ENCODE results near the gene SLC5A4.
"Not testable (repeated sequence)": the region's sequence is repeated elsewhere in the genome, so short reads cannot be mapped to it uniquely, and the experiment has no call there.

SLC5A4 gene

GRCh38 chr22:32199341-32199740, 55.8 kb downstream of the SLC5A4 start:
- TF ChIP-seq, protein P1, sequence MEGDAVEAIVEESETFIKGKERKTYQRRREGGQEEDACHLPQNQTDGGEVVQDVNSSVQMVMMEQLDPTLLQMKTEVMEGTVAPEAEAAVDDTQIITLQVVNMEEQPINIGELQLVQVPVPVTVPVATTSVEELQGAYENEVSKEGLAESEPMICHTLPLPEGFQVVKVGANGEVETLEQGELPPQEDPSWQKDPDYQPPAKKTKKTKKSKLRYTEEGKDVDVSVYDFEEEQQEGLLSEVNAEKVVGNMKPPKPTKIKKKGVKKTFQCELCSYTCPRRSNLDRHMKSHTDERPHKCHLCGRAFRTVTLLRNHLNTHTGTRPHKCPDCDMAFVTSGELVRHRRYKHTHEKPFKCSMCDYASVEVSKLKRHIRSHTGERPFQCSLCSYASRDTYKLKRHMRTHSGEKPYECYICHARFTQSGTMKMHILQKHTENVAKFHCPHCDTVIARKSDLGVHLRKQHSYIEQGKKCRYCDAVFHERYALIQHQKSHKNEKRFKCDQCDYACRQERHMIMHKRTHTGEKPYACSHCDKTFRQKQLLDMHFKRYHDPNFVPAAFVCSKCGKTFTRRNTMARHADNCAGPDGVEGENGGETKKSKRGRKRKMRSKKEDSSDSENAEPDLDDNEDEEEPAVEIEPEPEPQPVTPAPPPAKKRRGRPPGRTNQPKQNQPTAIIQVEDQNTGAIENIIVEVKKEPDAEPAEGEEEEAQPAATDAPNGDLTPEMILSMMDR (IDR thresholded peaks at IDR 0.05; ENCODE audit: extremely low read depth, missing control alignments), result no peak

GRCh38 chr22:32197553-32198226, 57.5 kb downstream of the SLC5A4 start:
- not testable (repeated sequence) for DNase-seq (ENCODE audit: low spot score)

More at GRCh38 chr22:32199341-32199740, 55.8 kb downstream of the SLC5A4 start:
- no peak for DNase-seq (ENCODE audit: low spot score)

DNA sequence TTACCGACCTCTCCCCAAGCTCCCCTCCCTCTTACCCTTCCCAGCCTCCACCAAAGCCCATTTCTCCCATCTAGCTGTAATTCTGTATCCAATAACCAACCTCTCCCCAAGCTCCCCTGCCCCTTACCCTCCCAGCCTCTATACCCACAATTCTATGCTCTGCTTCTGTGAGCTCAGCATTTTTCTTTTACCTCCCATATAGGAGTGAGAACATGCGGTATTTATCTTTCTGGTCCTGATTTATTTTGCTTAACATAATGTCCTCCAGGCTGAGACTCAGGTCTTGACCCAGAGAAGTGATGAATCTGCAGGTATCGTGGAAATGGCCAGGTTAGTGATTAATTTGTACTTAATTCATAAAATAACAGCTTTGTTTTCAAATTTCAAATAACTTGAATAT, 59.2 kb downstream of the SLC5A4 start:
- DNase-seq (ENCODE audit: low spot score), result not testable (repeated sequence)

- DNase-seq (ENCODE audit: low spot score), result not testable (repeated sequence)
Observed at GRCh38 chr22:32193346-32193745, 61.8 kb downstream of the SLC5A4 start.

DNA sequence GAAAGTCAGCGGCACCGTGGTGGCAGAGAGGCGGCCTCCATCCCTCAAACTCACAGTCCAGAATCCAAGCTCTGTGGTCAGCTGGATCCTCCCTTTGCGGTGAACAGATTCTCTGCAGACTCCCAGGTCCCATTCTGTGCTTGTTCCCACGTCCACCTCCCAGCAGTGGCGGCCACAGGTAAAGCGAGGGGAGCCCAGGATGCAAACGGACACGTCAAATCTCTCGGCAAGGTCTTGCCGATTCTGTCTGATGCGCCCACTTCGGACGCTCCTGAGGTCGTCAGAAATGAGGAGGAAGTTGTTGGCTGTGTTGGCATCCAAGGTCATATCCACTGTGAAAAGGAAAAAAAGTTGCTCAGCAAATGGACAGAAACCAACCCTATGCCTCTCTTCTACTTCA, 64.1 kb downstream of the SLC5A4 start:
- DNase-seq (ENCODE audit: low spot score), result not testable (repeated sequence)

GRCh38 chr22:32185821-32186220, 69.3 kb downstream of the SLC5A4 start:
- DNase-seq (ENCODE audit: low spot score), result no peak

DNA sequence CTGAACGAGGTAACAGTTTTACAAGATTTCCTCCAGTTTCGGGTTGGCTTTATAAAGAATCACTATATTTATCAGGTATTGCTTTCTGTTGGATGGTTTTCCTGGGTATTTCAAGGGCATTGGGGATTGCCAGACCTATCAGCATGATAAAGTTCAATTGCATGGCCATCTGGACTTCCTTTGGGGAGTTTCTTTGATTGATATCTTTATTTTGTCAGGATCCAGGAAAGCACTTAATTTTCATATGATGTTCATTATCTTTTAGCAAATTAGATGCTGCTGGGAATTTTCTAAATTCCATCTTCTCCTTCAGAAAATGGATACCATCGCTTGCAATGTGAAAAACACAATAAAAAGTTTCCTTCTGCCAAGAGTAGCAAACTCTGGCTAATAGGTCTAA, 71.5 kb downstream of the SLC5A4 start:
- TF ChIP-seq, protein P1 (IDR thresholded peaks at IDR 0.05; ENCODE audit: extremely low read depth, missing control alignments), result no peak
- no peak for DNase-seq (ENCODE audit: low spot score)

More at GRCh38 chr22:32185821-32186220, 69.3 kb downstream of the SLC5A4 start:
- TF ChIP-seq, protein P1 (IDR thresholded peaks at IDR 0.05; ENCODE audit: extremely low read depth, missing control alignments), result no peak

DNA sequence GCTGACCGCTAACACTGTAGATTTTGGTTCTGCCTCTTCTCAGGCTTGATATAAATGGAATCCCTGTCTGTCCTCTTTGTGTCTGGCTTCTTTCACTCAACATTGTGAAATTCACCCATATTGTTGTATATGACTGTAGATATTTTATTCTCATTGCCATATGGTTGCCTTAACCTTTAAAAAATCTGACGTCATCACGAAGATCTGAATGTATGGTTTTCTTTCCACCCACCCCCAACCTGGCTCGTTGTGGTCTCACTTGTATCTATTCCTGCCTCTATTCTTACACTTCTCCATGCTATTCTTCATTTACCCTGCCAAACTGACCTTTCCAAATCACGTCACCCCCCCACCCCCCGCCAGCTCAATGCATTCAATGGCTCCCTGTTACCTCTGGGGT, 74.1 kb downstream of the SLC5A4 start:
- no peak for DNase-seq (ENCODE audit: low spot score)
- TF ChIP-seq, protein P1 (IDR thresholded peaks at IDR 0.05; ENCODE audit: extremely low read depth, missing control alignments), result no peak

GRCh38 chr22:32177221-32177765, 77.9 kb downstream of the SLC5A4 start:
- no peak for DNase-seq (ENCODE audit: low spot score)
- TF ChIP-seq, protein P1 (IDR thresholded peaks at IDR 0.05; ENCODE audit: extremely low read depth, missing control alignments), result no peak
